Endothelial cell (in vitro differentiated cells): ENCODE data around the gene SOX13. TPM values are rescaled to one million over a fixed set of nuclear protein-coding genes. Genes with fewer than 3 reads are reported as not detected.

Source experiments
- DNase-seq: peaks from one replicate; pipeline ENCODE4 v3.0.0; 2021; ENCODE audit warnings: low spot score
- H3K27ac Mint-ChIP-seq: one replicate; pipeline ENCODE4 v1.8.0; 2021; ENCODE audit warnings: mixed read lengths, inconsistent platforms; ENCODE audit not compliant: unreplicated experiment
- H3K27me3 Mint-ChIP-seq: one replicate; pipeline ENCODE4 v1.8.0; 2021; ENCODE audit warnings: mild to moderate bottlenecking, moderate library complexity, mixed read lengths, inconsistent platforms; ENCODE audit not compliant: unreplicated experiment
- H3K36me3 Mint-ChIP-seq: one replicate; pipeline ENCODE4 v1.8.0; 2021; ENCODE audit warnings: mild to moderate bottlenecking, low read depth, mixed read lengths, inconsistent platforms; ENCODE audit not compliant: unreplicated experiment
- H3K4me1 Mint-ChIP-seq: one replicate; pipeline ENCODE4 v1.8.0; 2021; ENCODE audit warnings: mild to moderate bottlenecking, mixed read lengths, inconsistent platforms; ENCODE audit not compliant: unreplicated experiment
- H3K4me3 Mint-ChIP-seq: one replicate; pipeline ENCODE4 v1.8.0; 2021; ENCODE audit warnings: mild to moderate bottlenecking, mixed read lengths, inconsistent platforms; ENCODE audit not compliant: unreplicated experiment
- H3K9me3 Mint-ChIP-seq: one replicate; pipeline ENCODE4 v1.8.0; 2021; ENCODE audit warnings: mixed read lengths, inconsistent platforms; ENCODE audit not compliant: unreplicated experiment
- CTCF ChIP-seq: fragments of 200-600 bp; sonication (generic); IDR thresholded peaks from one replicate; pipeline ENCODE4 v1.5.0; 2021; ENCODE audit warnings: antibody characterized with exemption; ENCODE audit not compliant: unreplicated experiment
- total RNA-seq: library from RNA; stranded (reverse); fragmentation: NEBNext Ultra II Directional; extraction: Animal tissue kit (Norgen Biotek cat#: 25700); gene quantifications from one replicate; pipeline ENCODE4 v1.2.1, GENCODE V29; 2021; ENCODE audit not compliant: unreplicated experiment

The SOX13 gene
- total RNA-seq, 1 donor from 2014 or later: 107 TPM

- H3K4me1 Mint-ChIP-seq: peaks cover 50% of the 10 kb centered on the region
- H3K4me3 Mint-ChIP-seq: peak overlapping the region; percentile 98
- no peak overlapping the region for H3K27ac Mint-ChIP-seq
- H3K27me3 Mint-ChIP-seq: peaks cover 16% of the 10 kb centered on the region
- TF ChIP-seq CTCF: no peak
- DNase-seq: no peak
- peaks cover 5% of the 10 kb centered on the region for H3K36me3 Mint-ChIP-seq
- H3K9me3 Mint-ChIP-seq: no peaks in the 10 kb centered on the region
Measured at GRCh38 chr1:204075890-204076846, 3.3 kb downstream of the SOX13 start.

- no peak for TF ChIP-seq CTCF
- H3K4me1 Mint-ChIP-seq: peaks cover 47% of the 10 kb centered on the region
- H3K27me3 Mint-ChIP-seq: peaks cover 12% of the 10 kb centered on the region
Measured at GRCh38 chr1:204076891-204077290, 4.0 kb downstream of the SOX13 start.

GRCh38 chr1:204077979-204078696 is 5.2 kb downstream of the SOX13 start:
- Mint-ChIP-seq H3K27me3 (peaks cover 11% of the 10 kb centered on the region), H3K36me3 (peaks cover 8% of the 10 kb centered on the region), H3K4me3 (peak overlapping the region; percentile 56), H3K9me3 (no peaks in the 10 kb centered on the region), H3K27ac (peak overlapping the region; percentile 84), H3K4me1 (peaks cover 56% of the 10 kb centered on the region)
- no peak for TF ChIP-seq CTCF
- DNase-seq: peak; percentile 31

More at GRCh38 chr1:204076891-204077290, 4.0 kb downstream of the SOX13 start:
- H3K4me3 Mint-ChIP-seq: no peak overlapping the region
- no peaks in the 10 kb centered on the region for H3K9me3 Mint-ChIP-seq
- no peak for DNase-seq
- H3K27ac Mint-ChIP-seq: no peak overlapping the region
- peaks cover 5% of the 10 kb centered on the region for H3K36me3 Mint-ChIP-seq

GRCh38 chr1:204079608-204079999 is 6.7 kb downstream of the SOX13 start:
- H3K9me3 Mint-ChIP-seq: no peaks in the 10 kb centered on the region
- peaks cover 9% of the 10 kb centered on the region for H3K27me3 Mint-ChIP-seq
- H3K4me3 Mint-ChIP-seq: peak overlapping the region; percentile 27
- peaks cover 14% of the 10 kb centered on the region for H3K36me3 Mint-ChIP-seq
- TF ChIP-seq CTCF: no peak
- H3K27ac Mint-ChIP-seq: peak overlapping the region; percentile 77
- H3K4me1 Mint-ChIP-seq: peaks cover 64% of the 10 kb centered on the region
- no peak for DNase-seq
